Lung (tissue), 12 donors: ENCODE data around the gene STIM2. TPM values are rescaled to one million over a fixed set of nuclear protein-coding genes. Genes with fewer than 3 reads are reported as not detected.

Experiments used
- ATAC-seq: fragments of 200-7000 bp; cut with Tn5 transposase; one replicate; pipeline ENCODE4 v1.9.1; 2020; ENCODE audit warnings: moderate number of reproducible peaks; ENCODE audit not compliant: insufficient read depth, low FRiP score
- DNase-seq, 3 donors: peaks; one replicate each; pipeline ENCODE4 v3.0.0-alpha.2; 2013 to 2017
- H3K27ac ChIP-seq, 2 donors: one replicate each; pipeline ENCODE4 v1.5.1; 2013; ENCODE audit warnings: mild to moderate bottlenecking in 2 of 2, moderate library complexity in 2 of 2, control low read depth in 1 of 2, inconsistent platforms in 1 of 2, low read depth in 1 of 2, low read length in 1 of 2
- H3K27me3 ChIP-seq, 3 donors: one replicate each; pipeline ENCODE4 v1.5.1; 2013; ENCODE audit warnings: low read length in 2 of 3; ENCODE audit not compliant: control insufficient read depth in 3 of 3, insufficient read depth in 3 of 3
- H3K36me3 ChIP-seq, 4 donors: one replicate each; pipeline ENCODE4 v1.5.1; 2013; ENCODE audit warnings: low read length in 4 of 4, mild to moderate bottlenecking in 1 of 4, moderate library complexity in 1 of 4; ENCODE audit not compliant: control insufficient read depth in 4 of 4, insufficient read depth in 4 of 4
- H3K4me1 ChIP-seq, 5 donors: one replicate each; pipeline ENCODE4 v1.5.1; 2013; ENCODE audit warnings: low read length in 5 of 5, mild to moderate bottlenecking in 2 of 5, moderate library complexity in 1 of 5; ENCODE audit not compliant: control insufficient read depth in 5 of 5, insufficient read depth in 5 of 5
- H3K4me3 ChIP-seq: one replicate; pipeline ENCODE4 v1.5.1; 2013; ENCODE audit warnings: mild to moderate bottlenecking, control low read depth, moderate library complexity
- H3K9ac ChIP-seq, 2 donors: one replicate each; pipeline ENCODE4 v1.5.1; 2013; ENCODE audit warnings: low read length in 2 of 2, control low read depth in 1 of 2; ENCODE audit not compliant: insufficient read depth in 1 of 2
- H3K9me3 ChIP-seq, 4 donors: one replicate each; pipeline ENCODE4 v1.5.1; 2013; ENCODE audit warnings: low read length in 3 of 4, mild to moderate bottlenecking in 1 of 4, moderate library complexity in 1 of 4; ENCODE audit not compliant: control insufficient read depth in 4 of 4, insufficient read depth in 3 of 4
- CTCF ChIP-seq: IDR thresholded peaks from 2 replicates; pipeline ENCODE4 v1.5.1; 2012; ENCODE audit warnings: mild to moderate bottlenecking; ENCODE audit errors: control extremely low read depth, extremely low read depth
- WGBS, 2 donors: extraction: QIAGEN DNeasy Blood & Tissue Kit; methylation state at CpG; one replicate each; pipeline ENCODE4 v1.1.7; 2013; 5-methylcytosine and 5-hydroxymethylcytosine counted together
- polyA plus RNA-seq, 2 donors: library from polyadenylated mRNA; stranded (reverse); fragments of 200-250 nt; gene quantifications; one replicate each; pipeline ENCODE4 v1.2.1, GENCODE V29; 2013
- total RNA-seq, 2 donors: library from RNA; depleted of rRNA in 1 of 2; stranded (reverse); fragments of >200 nt in 1 of 2; gene quantifications; one replicate each; pipeline ENCODE4 v1.2.1, GENCODE V29; 2014 to 2021
- donor health status: control.
- donor health status: control.
- donor health status: Bipolar disorder and iron deficiency.
- donor health status: healthy.
- donor health status: DM: yes; HTN: yes; CAD: no.

STIM2 gene
- total and polyA plus RNA-seq, 4 donors, result 12.7 to 35.5 (median 25.9) TPM

DNA sequence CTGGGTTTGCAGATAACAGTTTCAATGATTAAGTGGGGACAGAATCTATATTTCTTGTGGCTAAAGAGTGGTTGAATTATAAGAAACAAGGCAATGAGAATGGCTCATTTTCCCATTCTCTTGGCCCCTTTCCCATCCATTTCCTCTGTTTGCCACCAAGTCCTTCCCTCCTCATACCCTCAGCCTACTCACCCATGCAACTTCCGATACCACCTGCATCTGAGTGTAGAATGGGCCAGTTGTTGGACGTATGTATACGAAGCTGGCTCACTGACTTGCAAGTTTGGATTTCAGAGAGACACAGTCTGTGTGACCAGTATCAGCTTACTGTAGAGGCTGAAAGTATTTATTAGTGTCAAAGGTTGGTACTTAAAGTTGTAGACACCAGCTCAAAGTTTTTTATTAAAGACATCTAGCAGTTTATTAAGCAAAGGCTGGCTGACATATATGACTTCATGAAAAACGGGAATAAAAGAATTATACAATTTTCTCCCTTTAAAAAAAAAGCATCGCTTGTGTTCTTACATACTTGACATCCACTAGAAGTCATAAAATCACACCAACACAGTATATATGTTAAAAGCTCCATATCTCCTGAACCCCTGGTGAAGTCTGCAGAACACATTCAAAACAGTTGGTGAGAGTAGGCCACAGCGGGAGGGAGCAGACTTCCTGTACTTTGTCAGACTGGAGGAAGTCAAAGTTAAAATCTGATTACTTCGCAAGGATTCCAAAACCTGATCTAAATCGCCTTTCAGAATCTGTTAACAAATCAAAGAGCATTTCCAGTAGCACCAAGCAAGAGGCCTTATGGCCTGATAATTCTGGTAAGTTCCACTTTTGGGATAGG is 22.4 kb upstream of the STIM2 start:
- Histone ChIP-seq H3K9ac (no peak overlapping the region), H3K27me3 (no peaks in the 10 kb centered on the region), H3K4me3 (no peak overlapping the region), H3K4me1 (peaks cover 0 to 12% (median 7%) of the 10 kb centered on the region in 5 donors), H3K27ac (no peak overlapping the region), H3K36me3 (no peaks in the 10 kb centered on the region), H3K9me3 (peaks cover 0 to 2% (median 0%) of the 10 kb centered on the region in 4 donors)
- WGBS, 2 donors, result 57 to 69% methylated on average over 8 of the region's 8 CpGs
- ATAC-seq, result no peak
- no peak for TF ChIP-seq CTCF
- peak in 2 of 3 donors; percentile 35 to 37 for DNase-seq

- Histone ChIP-seq H3K9ac (no peak overlapping the region), H3K27ac (no peak overlapping the region), H3K36me3 (no peaks in the 10 kb centered on the region), H3K4me1 (peaks cover 0 to 12% (median 7%) of the 10 kb centered on the region in 5 donors), H3K4me3 (no peak overlapping the region), H3K27me3 (no peaks in the 10 kb centered on the region), H3K9me3 (peaks cover 0 to 2% (median 0%) of the 10 kb centered on the region in 4 donors)
- 77% methylated on average over 5 of the region's 5 CpGs for WGBS, 2 donors
- no peak for ATAC-seq
- DNase-seq, result peak in 2 of 3 donors; percentile 17 to 25
- no peak for TF ChIP-seq CTCF
Observed at GRCh38 chr4:26839016-26839415, 21.6 kb upstream of the STIM2 start.

DNA sequence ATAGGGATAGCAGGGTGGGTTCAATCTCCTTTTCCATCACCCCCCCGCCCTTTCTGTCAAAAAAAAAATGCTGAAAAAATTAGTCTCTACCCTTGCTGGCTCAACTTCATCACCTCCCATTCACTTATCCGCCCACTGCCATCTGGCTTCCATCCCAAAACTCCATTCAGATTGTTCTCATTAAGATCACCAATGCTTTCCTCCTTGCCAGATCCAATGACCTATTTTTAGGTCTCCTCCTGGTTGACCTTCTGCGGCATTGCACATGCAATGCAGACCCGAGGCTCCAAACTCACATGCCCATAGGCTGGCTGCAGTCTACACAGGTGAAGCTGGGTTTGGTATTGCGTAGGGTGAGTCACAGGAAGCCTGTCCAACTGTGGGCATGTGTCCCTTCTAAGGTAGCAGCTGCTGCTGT is 21.1 kb upstream of the STIM2 start:
- H3K9me3 ChIP-seq, result peaks cover 0 to 2% (median 0%) of the 10 kb centered on the region in 4 donors
- no peaks in the 10 kb centered on the region for H3K36me3 ChIP-seq
- peaks cover 0 to 12% (median 7%) of the 10 kb centered on the region in 5 donors for H3K4me1 ChIP-seq
- no peak for TF ChIP-seq CTCF
- H3K4me3 ChIP-seq, result no peak overlapping the region
- H3K27me3 ChIP-seq, result no peaks in the 10 kb centered on the region
- DNase-seq (peak; percentile 35 to 61 (median 60)), ATAC-seq (no peak)
- H3K9ac ChIP-seq, result no peak overlapping the region
- 72 to 86% methylated on average over 5 of the region's 5 CpGs for WGBS, 2 donors
- no peak overlapping the region for H3K27ac ChIP-seq
